A204.1 (cell line): Measurements from ENCODE around the gene ASTN2.

Experiments
- FAIRE-seq: peaks from 2 replicates; lab custom pipeline; 2012; peaks lifted over from hg19 to GRCh38; lab: Jason Lieb, UNC

The ASTN2 gene

GRCh38 chr9:116605060-116605459, 809.8 kb downstream of the ASTN2 start:
- no peak for FAIRE-seq

- no peak for FAIRE-seq
Observed at GRCh38 chr9:116604251-116604650, 810.6 kb downstream of the ASTN2 start.

DNA sequence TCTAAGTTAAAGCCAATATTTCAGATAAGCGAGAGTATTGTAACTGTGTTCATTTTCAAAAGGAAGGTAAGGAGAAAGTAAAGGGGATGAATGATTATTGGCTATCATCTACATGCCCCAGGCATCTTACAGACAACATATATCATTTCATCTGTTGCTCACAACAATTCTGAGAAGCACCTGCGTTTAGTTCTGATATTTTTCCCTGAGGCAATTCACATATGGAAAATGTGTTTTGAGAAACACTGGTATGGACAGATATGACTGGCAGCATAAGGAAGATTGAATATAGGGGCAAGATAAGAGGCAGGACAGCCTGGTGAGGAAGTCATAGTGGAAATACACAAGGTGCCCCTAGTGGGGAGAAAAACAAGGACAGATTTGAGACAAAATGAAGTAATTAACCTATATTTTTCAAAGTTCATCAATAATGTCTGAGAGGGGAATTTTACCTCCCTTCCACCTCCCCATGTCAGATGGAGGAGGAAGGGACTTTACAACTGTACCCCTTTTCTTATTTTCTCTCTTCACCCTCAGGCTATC, 815.4 kb downstream of the ASTN2 start:
- FAIRE-seq, result no peak

DNA sequence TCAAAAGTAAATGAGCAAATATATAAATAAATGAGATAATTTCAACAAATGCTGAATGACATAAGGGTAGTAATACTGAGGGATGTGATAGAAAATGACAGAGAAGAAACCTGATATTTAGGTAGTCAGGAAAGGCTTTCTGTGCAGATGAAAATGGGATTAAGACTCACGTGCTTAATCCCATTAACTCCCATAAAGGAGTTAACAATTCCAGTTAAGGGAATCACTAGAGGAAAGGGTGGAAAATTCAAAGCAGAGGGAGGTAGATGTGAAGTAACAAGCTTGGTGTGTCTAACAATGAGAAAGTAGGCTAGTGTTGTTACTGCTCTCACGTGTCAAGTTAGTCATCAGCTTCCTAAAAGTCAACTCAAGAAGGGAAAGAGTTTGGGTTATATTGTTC, 818.2 kb downstream of the ASTN2 start:
- no peak for FAIRE-seq

- FAIRE-seq, result no peak
Observed at GRCh38 chr9:116594547-116594946, 820.3 kb downstream of the ASTN2 start.

- FAIRE-seq, result no peak
Observed at GRCh38 chr9:116592970-116593369, 821.9 kb downstream of the ASTN2 start.

GRCh38 chr9:116589392-116590354, 825.2 kb downstream of the ASTN2 start:
- FAIRE-seq, result no peak

- no peak for FAIRE-seq
Observed at GRCh38 chr9:116587919-116588318, 826.9 kb downstream of the ASTN2 start.

DNA sequence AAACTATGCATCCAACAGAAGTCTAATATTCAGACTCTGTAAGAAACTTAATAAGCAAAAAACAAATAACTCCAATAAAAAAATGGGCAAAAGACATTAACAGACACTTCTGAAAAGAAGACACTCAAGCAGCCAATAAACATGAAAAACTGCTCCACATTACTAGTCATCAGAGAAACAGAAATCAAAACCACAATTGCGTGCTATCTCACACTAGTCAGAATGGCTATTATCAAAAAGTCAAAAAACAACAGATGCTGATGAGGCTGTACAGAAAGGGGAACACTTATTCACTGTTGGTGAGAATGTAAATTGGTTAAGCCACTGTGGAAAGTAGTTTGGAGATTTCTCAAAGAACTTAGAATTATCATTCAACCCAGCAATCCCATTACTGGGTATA, 829.0 kb downstream of the ASTN2 start:
- no peak for FAIRE-seq

DNA sequence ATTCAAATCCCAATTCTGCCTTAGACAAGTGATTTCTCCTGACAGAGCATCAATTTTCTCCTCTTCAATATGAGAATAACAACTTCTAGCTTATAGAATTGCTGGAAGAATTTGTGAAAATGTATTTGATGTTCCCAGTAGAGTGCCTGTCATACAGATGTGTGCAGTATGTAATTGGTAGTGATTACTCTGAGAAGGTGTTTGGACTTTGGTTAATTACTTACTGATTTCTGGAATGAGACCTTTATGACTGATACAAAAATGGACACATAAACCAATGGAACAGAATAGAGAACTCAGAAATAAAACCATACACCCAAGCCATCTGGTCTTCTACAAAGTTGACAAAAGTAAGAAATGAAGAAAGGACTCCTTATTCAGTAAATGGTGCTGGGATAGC, 829.7 kb downstream of the ASTN2 start:
- FAIRE-seq, result no peak

GRCh38 chr9:116580853-116581252, 834.0 kb downstream of the ASTN2 start:
- FAIRE-seq, result no peak

GRCh38 chr9:116576386-116576785, 838.5 kb downstream of the ASTN2 start:
- FAIRE-seq, result no peak

- no peak for FAIRE-seq
Observed at GRCh38 chr9:116574027-116574679, 840.7 kb downstream of the ASTN2 start.

GRCh38 chr9:116572095-116572748, 842.6 kb downstream of the ASTN2 start:
- no peak for FAIRE-seq

DNA sequence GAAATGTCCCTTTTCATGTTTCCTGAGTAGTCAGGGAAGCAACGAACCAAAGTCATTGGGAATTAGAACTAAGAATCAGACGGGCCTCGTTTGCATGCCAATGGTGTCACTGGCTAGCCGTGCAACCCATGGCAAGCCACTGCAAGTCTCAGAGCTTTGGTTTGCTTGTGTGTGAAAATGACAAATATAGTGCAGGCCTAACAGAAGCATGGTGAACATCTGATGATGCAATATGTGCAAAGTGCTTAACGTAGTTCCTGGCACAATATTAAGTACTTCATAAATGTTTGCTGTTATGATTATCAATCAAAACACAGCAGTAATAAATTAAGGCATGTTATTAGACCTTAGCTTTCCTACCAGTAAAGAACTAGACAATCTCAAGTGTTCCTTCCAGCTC, 845.7 kb downstream of the ASTN2 start:
- no peak for FAIRE-seq

- no peak for FAIRE-seq
Observed at GRCh38 chr9:116566677-116567488, 848.0 kb downstream of the ASTN2 start.

- FAIRE-seq, result no peak
Observed at GRCh38 chr9:116565986-116566385, 848.9 kb downstream of the ASTN2 start.

DNA sequence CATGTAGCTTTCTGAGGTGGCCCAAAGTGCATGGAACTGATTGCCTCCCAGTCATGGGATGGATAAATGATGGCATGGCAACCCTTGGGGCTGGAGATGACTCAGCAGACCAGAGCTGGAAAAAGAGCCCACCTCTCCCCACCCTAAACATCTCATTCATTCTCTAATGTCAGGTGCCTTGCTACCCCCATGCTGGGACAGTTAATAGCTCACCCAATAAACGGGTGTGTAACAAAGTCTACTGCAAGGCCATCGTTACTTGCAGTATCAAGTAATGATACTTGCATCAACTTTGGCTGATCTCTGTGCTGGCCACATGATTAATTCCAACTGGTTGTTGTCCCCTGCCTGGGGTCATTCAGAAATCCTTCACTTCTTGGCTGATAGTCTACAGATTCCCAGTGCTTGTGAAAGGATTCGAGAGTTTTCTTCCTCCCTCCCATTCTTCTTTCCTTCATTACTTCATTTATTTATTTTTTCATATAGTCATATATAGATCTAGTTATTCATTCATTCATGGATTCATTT, 850.5 kb downstream of the ASTN2 start:
- no peak for FAIRE-seq

DNA sequence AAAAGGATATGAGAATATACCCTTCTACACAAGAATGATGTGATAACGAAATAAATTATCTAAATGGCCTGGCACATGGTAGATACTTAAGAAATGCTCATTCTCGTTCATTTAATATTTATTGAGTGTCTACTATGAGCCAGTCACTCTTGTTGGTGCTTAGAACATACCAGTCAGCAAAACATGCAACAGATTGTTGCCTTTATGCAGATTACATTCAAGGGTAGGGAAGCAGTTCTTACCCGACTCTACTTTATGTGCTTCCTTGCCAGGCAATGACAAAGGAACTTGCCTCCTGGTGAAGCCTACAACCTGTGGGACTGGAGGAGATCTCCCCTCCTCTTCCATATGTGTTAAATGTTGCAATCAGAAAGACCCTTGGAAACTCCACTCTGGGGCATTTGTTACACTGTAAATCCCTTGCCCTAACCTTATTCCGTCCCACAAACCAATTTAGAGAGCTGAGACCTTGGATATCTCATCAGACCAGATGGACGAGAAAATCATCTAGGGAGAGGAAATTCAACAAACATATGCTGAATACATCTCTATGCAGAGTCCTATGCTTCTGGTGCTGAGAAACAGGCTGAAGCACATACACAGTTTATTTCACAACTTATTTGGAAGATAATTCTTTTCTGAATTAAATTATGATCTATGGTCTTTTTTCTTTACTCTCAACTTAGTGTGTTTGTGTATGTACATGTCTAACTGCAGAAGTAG, 855.9 kb downstream of the ASTN2 start:
- no peak for FAIRE-seq

GRCh38 chr9:116558035-116558434, 856.8 kb downstream of the ASTN2 start:
- no peak for FAIRE-seq

GRCh38 chr9:116555556-116556155, 859.2 kb downstream of the ASTN2 start:
- no peak for FAIRE-seq
